Vagina (tissue), 2 donors: ENCODE results near the gene MSH5.

Experiments
- POLR2AphosphoS5 ChIP-seq, 2 donors: sonication (generic); formaldehyde crosslinking; IDR thresholded peaks; one replicate each; pipeline ENCODE4 v1.9.0; 2017; ENCODE audit warnings: antibody characterized with exemption in 2 of 2, mild to moderate bottlenecking in 2 of 2, low read depth in 1 of 2; ENCODE audit not compliant: insufficient read depth in 1 of 2
- TF ChIP-seq, protein P1 (sequence below), 3 experiments: fragments of 450-650 bp in 2 of 3; fragments of 200-600 bp in 1 of 3; sonication (generic) in 1 of 3; IDR thresholded peaks; one replicate each; pipeline ENCODE4 v1.5.1; 2017 to 2019; ENCODE audit warnings: antibody characterized with exemption in 3 of 3, mild to moderate bottlenecking in 2 of 3, moderate library complexity in 2 of 3

GRCh38 chr6:31795616-31796298 is 56.0 kb downstream of the MSH5 start, which contains the start of gene VARS1:
- TF ChIP-seq, protein P1, sequence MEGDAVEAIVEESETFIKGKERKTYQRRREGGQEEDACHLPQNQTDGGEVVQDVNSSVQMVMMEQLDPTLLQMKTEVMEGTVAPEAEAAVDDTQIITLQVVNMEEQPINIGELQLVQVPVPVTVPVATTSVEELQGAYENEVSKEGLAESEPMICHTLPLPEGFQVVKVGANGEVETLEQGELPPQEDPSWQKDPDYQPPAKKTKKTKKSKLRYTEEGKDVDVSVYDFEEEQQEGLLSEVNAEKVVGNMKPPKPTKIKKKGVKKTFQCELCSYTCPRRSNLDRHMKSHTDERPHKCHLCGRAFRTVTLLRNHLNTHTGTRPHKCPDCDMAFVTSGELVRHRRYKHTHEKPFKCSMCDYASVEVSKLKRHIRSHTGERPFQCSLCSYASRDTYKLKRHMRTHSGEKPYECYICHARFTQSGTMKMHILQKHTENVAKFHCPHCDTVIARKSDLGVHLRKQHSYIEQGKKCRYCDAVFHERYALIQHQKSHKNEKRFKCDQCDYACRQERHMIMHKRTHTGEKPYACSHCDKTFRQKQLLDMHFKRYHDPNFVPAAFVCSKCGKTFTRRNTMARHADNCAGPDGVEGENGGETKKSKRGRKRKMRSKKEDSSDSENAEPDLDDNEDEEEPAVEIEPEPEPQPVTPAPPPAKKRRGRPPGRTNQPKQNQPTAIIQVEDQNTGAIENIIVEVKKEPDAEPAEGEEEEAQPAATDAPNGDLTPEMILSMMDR (IDR thresholded peaks at IDR 0.05) = peak; percentile 12 to 78 (median 72)
- peak in 1 of 2 donors; percentile 79 for TF ChIP-seq POLR2AphosphoS5 (IDR thresholded peaks at IDR 0.05; ENCODE audit: insufficient read depth in 1 of 2, low read depth in 1 of 2)
